Measurements from ENCODE around the gene MROH2A.

The MROH2A gene

GRCh38 chr2:233799087-233799665, 21.0 kb downstream of the MROH2A start:
- no peak for DNase-seq (ENCODE audit: low read depth in 2 of 2, low spot score in 1 of 2)

- no peak for DNase-seq (ENCODE audit: low read depth in 2 of 2, low spot score in 1 of 2)
Observed at GRCh38 chr2:233799716-233800115, 21.6 kb downstream of the MROH2A start.

- no peak for DNase-seq (ENCODE audit: low read depth in 2 of 2, low spot score in 1 of 2)
Observed at GRCh38 chr2:233800208-233800607, 22.1 kb downstream of the MROH2A start.

- no peak for DNase-seq (ENCODE audit: low read depth in 2 of 2, low spot score in 1 of 2)
Observed at GRCh38 chr2:233801357-233802131, 23.4 kb downstream of the MROH2A start.

- DNase-seq (ENCODE audit: low read depth in 2 of 2, low spot score in 1 of 2), result no peak
Observed at GRCh38 chr2:233802132-233802815, 24.1 kb downstream of the MROH2A start.

- no peak for DNase-seq (ENCODE audit: low read depth in 2 of 2, low spot score in 1 of 2)
Observed at GRCh38 chr2:233803292-233803911, 25.3 kb downstream of the MROH2A start.

- no peak for DNase-seq (ENCODE audit: low read depth in 2 of 2, low spot score in 1 of 2)
Observed at GRCh38 chr2:233803994-233804393, 25.9 kb downstream of the MROH2A start.

- no peak for DNase-seq (ENCODE audit: low read depth in 2 of 2, low spot score in 1 of 2)
Observed at GRCh38 chr2:233807215-233807865, 29.2 kb downstream of the MROH2A start.

GRCh38 chr2:233807966-233808935, 30.1 kb downstream of the MROH2A start:
- DNase-seq (ENCODE audit: low read depth in 2 of 2, low spot score in 1 of 2), result no peak

- DNase-seq (ENCODE audit: low read depth in 2 of 2, low spot score in 1 of 2), result no peak
Observed at GRCh38 chr2:233810385-233810784, 32.3 kb downstream of the MROH2A start.

- DNase-seq (ENCODE audit: low read depth in 2 of 2, low spot score in 1 of 2), result no peak
Observed at GRCh38 chr2:233811087-233811486, 33.0 kb downstream of the MROH2A start.

- DNase-seq (ENCODE audit: low read depth in 2 of 2, low spot score in 1 of 2), result no peak
Observed at GRCh38 chr2:233811732-233812131, 33.6 kb downstream of the MROH2A start.

- no peak for DNase-seq (ENCODE audit: low read depth in 2 of 2, low spot score in 1 of 2)
Observed at GRCh38 chr2:233813236-233814055, 35.3 kb downstream of the MROH2A start.

- no peak for DNase-seq (ENCODE audit: low read depth in 2 of 2, low spot score in 1 of 2)
Observed at GRCh38 chr2:233814056-233814835, 36.1 kb downstream of the MROH2A start.

GRCh38 chr2:233815861-233816260, 37.7 kb downstream of the MROH2A start:
- DNase-seq (ENCODE audit: low read depth in 2 of 2, low spot score in 1 of 2), result no peak

GRCh38 chr2:233816334-233816733, 38.2 kb downstream of the MROH2A start:
- no peak for DNase-seq (ENCODE audit: low read depth in 2 of 2, low spot score in 1 of 2)

- no peak for DNase-seq (ENCODE audit: low read depth in 2 of 2, low spot score in 1 of 2)
Observed at GRCh38 chr2:233816771-233817170, 38.6 kb downstream of the MROH2A start.

- no peak for DNase-seq (ENCODE audit: low read depth in 2 of 2, low spot score in 1 of 2)
Observed at GRCh38 chr2:233817361-233817911, 39.3 kb downstream of the MROH2A start.

Data from stimulated activated CD8-positive, alpha-beta memory T cell treated with anti-CD3 and anti-CD28 coated beads, Interleukin-4, amount 100 ng/mL, for 1 hour (primary cell).